Subcutaneous abdominal adipose tissue (tissue), 5 donors: ENCODE results near the gene SEC24C.
"Not testable (repeated sequence)": the region's sequence is repeated elsewhere in the genome, so short reads cannot be mapped to it uniquely, and the experiment has no call there.

ENCODE experiments used
- H3K27ac ChIP-seq: one replicate; pipeline ENCODE4 v1.7.0; 2013; ENCODE audit warnings: low read depth, mild to moderate bottlenecking, inconsistent platforms, low read length, moderate library complexity
- H3K27me3 ChIP-seq, 5 donors: one replicate each; pipeline ENCODE4 v1.7.0; 2013; ENCODE audit warnings: low read length in 5 of 5, inconsistent platforms in 1 of 5; ENCODE audit not compliant: control insufficient read depth in 5 of 5, insufficient read depth in 4 of 5
- H3K36me3 ChIP-seq, 5 donors: one replicate each; pipeline ENCODE4 v1.7.0; 2013; ENCODE audit warnings: low read length in 5 of 5; ENCODE audit not compliant: control insufficient read depth in 5 of 5, insufficient read depth in 5 of 5
- H3K4me1 ChIP-seq, 5 donors: one replicate each; pipeline ENCODE4 v1.7.0; 2013; ENCODE audit warnings: low read length in 5 of 5, mild to moderate bottlenecking in 3 of 5, moderate library complexity in 1 of 5; ENCODE audit not compliant: control insufficient read depth in 5 of 5, insufficient read depth in 5 of 5
- H3K4me3 ChIP-seq, 5 donors: one replicate each; pipeline ENCODE4 v1.7.0; 2013; ENCODE audit warnings: low read length in 5 of 5, low read depth in 1 of 5
- H3K9ac ChIP-seq, 5 donors: one replicate each; pipeline ENCODE4 v1.7.0; 2013; ENCODE audit warnings: low read length in 5 of 5, mild to moderate bottlenecking in 4 of 5, moderate library complexity in 3 of 5
- H3K9me3 ChIP-seq, 5 donors: one replicate each; pipeline ENCODE4 v1.7.0; 2013; ENCODE audit warnings: low read length in 5 of 5; ENCODE audit not compliant: control insufficient read depth in 5 of 5
- donor health status: healthy.
- donor health status: healthy.
- donor health status: healthy.
- donor health status: healthy.
- donor health status: healthy.

SEC24C gene

DNA sequence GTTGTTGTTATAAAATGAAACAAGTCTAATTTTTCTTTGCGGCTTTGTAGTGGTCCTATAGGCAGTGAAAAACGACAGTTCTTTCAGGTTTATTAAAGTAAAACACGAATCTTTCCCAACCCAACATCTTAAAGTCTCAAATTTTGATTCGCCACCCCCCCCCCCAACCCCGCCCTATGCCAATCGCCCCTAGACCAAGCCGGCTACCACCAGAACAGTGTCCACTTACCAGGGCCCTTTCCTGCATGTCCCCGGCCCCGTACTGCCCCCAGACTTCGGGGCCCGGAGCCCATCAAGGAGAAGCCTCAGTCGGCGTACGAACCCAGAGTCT lies 37.3 kb downstream of the SEC24C start:
- peak overlapping the region; percentile 82 to 96 (median 88) for H3K4me3 ChIP-seq
- no peaks in the 10 kb centered on the region for H3K27me3 ChIP-seq
- H3K9ac ChIP-seq, result peak overlapping the region; percentile 32 to 96 (median 92)
- peak overlapping the region; percentile 86 for H3K27ac ChIP-seq
- no peaks in the 10 kb centered on the region for H3K9me3 ChIP-seq
- H3K4me1 ChIP-seq, result peaks cover 10 to 50% (median 38%) of the 10 kb centered on the region in 5 donors
- H3K36me3 ChIP-seq, result peaks cover 4 to 19% (median 11%) of the 10 kb centered on the region in 5 donors

DNA sequence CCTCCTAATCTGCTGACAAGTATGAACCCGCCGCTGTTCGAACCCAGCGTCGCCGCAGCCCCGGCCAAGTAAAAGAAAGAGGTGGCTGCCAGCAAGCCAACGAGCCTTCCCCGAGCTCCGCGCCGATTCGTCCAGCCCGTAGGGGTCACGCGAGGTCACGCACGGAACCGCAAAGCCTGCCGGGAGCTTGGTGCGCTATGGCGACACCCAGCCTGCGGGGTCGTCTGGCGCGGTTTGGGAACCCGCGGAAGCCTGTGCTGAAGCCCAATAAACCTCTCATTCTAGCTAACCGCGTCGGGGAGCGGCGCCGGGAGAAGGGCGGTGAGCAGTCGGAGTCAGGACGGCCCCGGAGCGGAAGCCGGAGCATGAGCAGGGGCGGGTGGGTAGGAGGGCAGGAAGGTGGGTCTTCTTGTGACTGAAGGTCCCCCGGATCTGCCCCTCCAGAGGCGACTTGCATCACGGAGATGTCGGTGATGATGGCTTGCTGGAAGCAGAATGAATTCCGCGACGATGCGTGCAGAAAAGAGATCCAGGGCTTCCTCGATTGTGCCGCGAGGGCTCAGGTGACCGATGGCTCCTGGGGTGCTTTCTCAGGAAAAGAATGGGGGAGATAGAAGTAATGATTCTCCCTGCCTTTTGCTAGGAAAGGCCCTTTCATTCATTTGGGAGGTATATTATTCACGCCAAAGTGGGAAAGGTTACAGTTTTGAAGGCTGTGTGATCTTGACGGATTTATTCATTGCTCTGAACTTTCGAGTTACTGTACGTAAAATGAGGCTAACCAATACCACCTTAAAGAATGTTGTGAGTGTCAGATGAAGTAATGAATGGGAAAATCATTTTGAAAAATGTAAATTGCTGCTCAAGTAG lies 37.9 kb downstream of the SEC24C start, which contains the start of gene CHCHD1:
CHCHD1 (plus strand) TSS at position 170 of the 870 bp plus-strand sequence; CDS start at position 198, 28 bp downstream.
- Histone ChIP-seq H3K36me3 (peaks cover 4 to 17% (median 9%) of the 10 kb centered on the region in 5 donors), H3K27ac (peak within 1 kb of the TSS; percentile 86), H3K4me1 (peaks cover 12 to 56% (median 44%) of the 10 kb centered on the region in 5 donors), H3K9me3 (no peaks in the 10 kb centered on the region), H3K9ac (peak within 1 kb of the TSS; percentile 88 to 96 (median 93)), H3K27me3 (no peaks in the 10 kb centered on the region), H3K4me3 (peak within 1 kb of the TSS; percentile 85 to 98 (median 94))

GRCh38 chr10:73782749-73783085 lies 38.5 kb downstream of the SEC24C start:
- H3K27ac ChIP-seq, result peak overlapping the region; percentile 86
- no peaks in the 10 kb centered on the region for H3K9me3 ChIP-seq
- H3K9ac ChIP-seq, result peak overlapping the region; percentile 88 to 96 (median 93)
- peaks cover 14 to 61% (median 49%) of the 10 kb centered on the region in 5 donors for H3K4me1 ChIP-seq
- H3K27me3 ChIP-seq, result no peaks in the 10 kb centered on the region
- H3K36me3 ChIP-seq, result peaks cover 4 to 13% (median 9%) of the 10 kb centered on the region in 5 donors
- peak overlapping the region; percentile 85 to 98 (median 94) for H3K4me3 ChIP-seq

GRCh38 chr10:73785211-73785720 lies 41.1 kb downstream of the SEC24C start, which contains the start of gene ZSWIM8:
Gene ZSWIM8 (plus strand): TSS chr10:73785606. CDS start chr10:73785879, 273 bp downstream.
- Histone ChIP-seq H3K4me1 (peaks cover 17 to 63% (median 55%) of the 10 kb centered on the region in 5 donors), H3K27me3 (no peaks in the 10 kb centered on the region), H3K36me3 (peaks cover 0 to 18% (median 18%) of the 10 kb centered on the region in 5 donors), H3K9me3 (no peaks in the 10 kb centered on the region), H3K9ac (peak within 1 kb of the TSS; percentile 93 to 95 (median 94)), H3K27ac (peak within 1 kb of the TSS; percentile 79), H3K4me3 (peak within 1 kb of the TSS; percentile 88 to 98 (median 91))

GRCh38 chr10:73785721-73786511 lies 41.7 kb downstream of the SEC24C start:
- Histone ChIP-seq H3K4me3 (peak overlapping the region; percentile 88 to 98 (median 91)), H3K27ac (peak overlapping the region; percentile 79), H3K36me3 (peaks cover 0 to 25% (median 23%) of the 10 kb centered on the region in 5 donors), H3K4me1 (peaks cover 15 to 57% (median 48%) of the 10 kb centered on the region in 5 donors), H3K27me3 (no peaks in the 10 kb centered on the region), H3K9ac (peak overlapping the region; percentile 93 to 95 (median 94)), H3K9me3 (no peaks in the 10 kb centered on the region)

DNA sequence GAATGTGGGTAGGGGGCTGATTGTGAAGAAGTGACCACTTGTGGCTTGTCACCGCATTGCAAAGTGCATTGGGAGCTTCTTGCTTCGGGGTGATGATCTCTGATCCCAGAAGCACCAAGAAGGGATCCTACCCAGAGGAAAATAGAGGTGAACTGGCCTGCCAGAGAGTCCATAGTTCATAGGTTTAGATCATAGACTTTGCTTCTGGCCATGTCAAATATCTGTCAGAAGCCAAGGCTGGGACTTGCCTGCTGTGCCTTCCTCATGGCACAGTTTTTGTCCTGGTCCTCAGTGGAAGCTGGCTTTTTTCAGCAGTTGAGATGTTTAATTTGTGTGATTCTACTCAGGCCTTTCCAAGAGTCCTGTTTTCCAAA lies 42.3 kb downstream of the SEC24C start:
- H3K4me3 ChIP-seq, result peak overlapping the region; percentile 88 to 98 (median 91)
- peak overlapping the region; percentile 93 to 95 (median 94) for H3K9ac ChIP-seq
- no peaks in the 10 kb centered on the region for H3K27me3 ChIP-seq
- H3K9me3 ChIP-seq, result no peaks in the 10 kb centered on the region
- peak overlapping the region; percentile 79 for H3K27ac ChIP-seq
- peaks cover 15 to 51% (median 43%) of the 10 kb centered on the region in 5 donors for H3K4me1 ChIP-seq
- H3K36me3 ChIP-seq, result peaks cover 0 to 31% (median 29%) of the 10 kb centered on the region in 5 donors

- Histone ChIP-seq H3K4me1 (peaks cover 15 to 49% (median 42%) of the 10 kb centered on the region in 5 donors), H3K36me3 (peaks cover 0 to 38% (median 36%) of the 10 kb centered on the region in 5 donors), H3K9ac (peak overlapping the region in 2 of 5 donors; percentile 16 to 42), H3K4me3 (peak overlapping the region; percentile 16 to 98 (median 27))
- H3K27me3 ChIP-seq, H3K9me3 ChIP-seq, H3K27ac ChIP-seq: not testable (repeated sequence)
Observed at GRCh38 chr10:73787031-73787800, 43.0 kb downstream of the SEC24C start.

GRCh38 chr10:73788864-73789658 lies 44.9 kb downstream of the SEC24C start:
- Histone ChIP-seq H3K9ac (peak overlapping the region in 1 of 5 donors; percentile 25), H3K36me3 (peaks cover 0 to 56% (median 55%) of the 10 kb centered on the region in 5 donors), H3K27ac (no peak overlapping the region)

More at GRCh38 chr10:73788864-73789658, 44.9 kb downstream of the SEC24C start:
- Histone ChIP-seq H3K4me3 (no peak overlapping the region), H3K4me1 (peaks cover 9 to 35% (median 30%) of the 10 kb centered on the region in 5 donors), H3K27me3 (no peaks in the 10 kb centered on the region), H3K9me3 (no peaks in the 10 kb centered on the region)
